Tibial artery (tissue), 4 donors: Measurements from ENCODE around the gene BMP8B.

Experiments used
- DNase-seq, 2 donors: peaks; one replicate each; pipeline ENCODE4 v3.0.0-alpha.2; 2019
- H3K27ac ChIP-seq, 2 donors: fragments of 200-600 bp; sonication (generic) in 1 of 2; 1 replicate in 1 of 2; 2 replicates in 1 of 2; pipeline ENCODE4 v1.5.1; 2018 to 2019; ENCODE audit warnings: mild to moderate bottlenecking in 1 of 2
- H3K27me3 ChIP-seq, 2 donors: fragments of 200-600 bp; sonication (generic) in 1 of 2; one replicate each; pipeline versions ENCODE4 v1.5.1 to v1.6.0; 2016 to 2019
- H3K36me3 ChIP-seq, 3 donors: fragments of 200-600 bp; sonication (generic) in 2 of 3; one replicate each; pipeline ENCODE4 v1.5.1; 2016 to 2019; ENCODE audit warnings: mild to moderate bottlenecking in 2 of 3
- H3K4me1 ChIP-seq, 4 donors: fragments of 200-600 bp; sonication (generic) in 2 of 4; 1 replicate in 3 of 4; 2 replicates in 1 of 4; pipeline ENCODE4 v1.5.1; 2016 to 2019
- H3K4me3 ChIP-seq, 2 donors: fragments of 200-600 bp; sonication (generic) in 1 of 2; 1 replicate in 1 of 2; 2 replicates in 1 of 2; pipeline ENCODE4 v1.5.1; 2018 to 2019; ENCODE audit warnings: mild to moderate bottlenecking in 2 of 2
- H3K9me3 ChIP-seq, 3 donors: fragments of 200-600 bp; sonication (generic) in 1 of 3; one replicate each; pipeline ENCODE4 v1.5.1; 2016 to 2019
- intact Hi-C: fragments of 100-400 bp; cut with DNase I; formaldehyde crosslinking; loops from one replicate; pipeline ENCODE4 v1.15.0; 2023; ENCODE audit warnings: low total_unique reads
- TF ChIP-seq, protein P1 (sequence below), 2 experiments: fragments of 200-600 bp in 1 of 2; fragments of 450-650 bp in 1 of 2; IDR thresholded peaks; one replicate each; pipeline ENCODE4 v1.5.1; 2017 to 2019; ENCODE audit warnings: antibody characterized with exemption in 2 of 2, mild to moderate bottlenecking in 1 of 2, moderate library complexity in 1 of 2

The BMP8B gene

DNA sequence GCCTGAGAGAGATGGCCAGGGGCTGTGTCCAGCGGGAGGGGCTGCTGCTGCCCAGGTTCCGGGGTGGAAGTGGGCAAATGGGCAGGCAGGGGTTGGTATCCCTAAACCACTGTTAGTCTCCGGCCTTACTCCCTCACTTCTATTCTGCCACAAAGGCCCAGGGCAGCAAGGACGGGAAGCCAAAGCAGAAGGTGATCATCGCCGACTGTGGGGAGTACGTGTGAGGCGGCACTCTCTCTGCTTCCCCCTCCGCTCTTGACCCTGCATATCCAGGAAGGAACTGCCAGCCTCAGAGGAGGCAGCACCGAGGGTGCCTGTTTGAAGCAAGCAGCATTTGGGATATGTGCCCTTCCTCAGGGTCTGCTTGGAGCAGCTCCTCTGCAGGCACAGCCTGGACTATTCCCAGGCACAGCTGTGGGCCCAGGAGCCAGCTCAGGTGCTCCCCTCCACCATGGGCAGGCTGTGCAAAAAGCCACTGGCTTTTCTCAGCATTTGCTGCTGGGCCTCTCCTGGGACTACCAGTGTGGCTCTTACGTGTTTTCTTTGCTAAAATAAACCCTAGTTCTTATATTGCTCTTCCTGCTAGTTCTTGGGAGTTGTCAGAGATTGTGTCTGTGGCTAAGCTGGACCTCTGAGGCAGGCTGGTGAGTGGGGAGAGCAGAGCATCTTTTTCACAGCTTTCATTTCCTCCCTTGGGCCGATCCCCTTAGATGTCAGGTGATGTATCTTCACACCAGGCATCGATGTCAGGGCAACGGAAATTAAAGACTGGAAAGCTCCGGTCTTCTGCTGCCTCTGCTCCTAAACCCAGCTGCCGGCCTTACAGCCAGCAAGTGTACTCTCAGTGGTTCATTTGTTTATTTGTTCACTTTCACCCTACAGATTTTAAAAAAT lies 35.3 kb downstream of the BMP8B start:
- H3K27ac ChIP-seq: no peak overlapping the region
- no peaks in the 10 kb centered on the region for H3K9me3 ChIP-seq
- TF ChIP-seq, protein P1, sequence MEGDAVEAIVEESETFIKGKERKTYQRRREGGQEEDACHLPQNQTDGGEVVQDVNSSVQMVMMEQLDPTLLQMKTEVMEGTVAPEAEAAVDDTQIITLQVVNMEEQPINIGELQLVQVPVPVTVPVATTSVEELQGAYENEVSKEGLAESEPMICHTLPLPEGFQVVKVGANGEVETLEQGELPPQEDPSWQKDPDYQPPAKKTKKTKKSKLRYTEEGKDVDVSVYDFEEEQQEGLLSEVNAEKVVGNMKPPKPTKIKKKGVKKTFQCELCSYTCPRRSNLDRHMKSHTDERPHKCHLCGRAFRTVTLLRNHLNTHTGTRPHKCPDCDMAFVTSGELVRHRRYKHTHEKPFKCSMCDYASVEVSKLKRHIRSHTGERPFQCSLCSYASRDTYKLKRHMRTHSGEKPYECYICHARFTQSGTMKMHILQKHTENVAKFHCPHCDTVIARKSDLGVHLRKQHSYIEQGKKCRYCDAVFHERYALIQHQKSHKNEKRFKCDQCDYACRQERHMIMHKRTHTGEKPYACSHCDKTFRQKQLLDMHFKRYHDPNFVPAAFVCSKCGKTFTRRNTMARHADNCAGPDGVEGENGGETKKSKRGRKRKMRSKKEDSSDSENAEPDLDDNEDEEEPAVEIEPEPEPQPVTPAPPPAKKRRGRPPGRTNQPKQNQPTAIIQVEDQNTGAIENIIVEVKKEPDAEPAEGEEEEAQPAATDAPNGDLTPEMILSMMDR (IDR thresholded peaks at IDR 0.05): no peak
- H3K4me1 ChIP-seq: peaks cover 0 to 6% (median 0%) of the 10 kb centered on the region in 4 donors
- intact Hi-C loops: no loop called here
- peaks cover 81 to 100% (median 90%) of the 10 kb centered on the region in 3 donors for H3K36me3 ChIP-seq
- H3K4me3 ChIP-seq: no peak overlapping the region
- H3K27me3 ChIP-seq: no peaks in the 10 kb centered on the region
- no peak for DNase-seq

DNA sequence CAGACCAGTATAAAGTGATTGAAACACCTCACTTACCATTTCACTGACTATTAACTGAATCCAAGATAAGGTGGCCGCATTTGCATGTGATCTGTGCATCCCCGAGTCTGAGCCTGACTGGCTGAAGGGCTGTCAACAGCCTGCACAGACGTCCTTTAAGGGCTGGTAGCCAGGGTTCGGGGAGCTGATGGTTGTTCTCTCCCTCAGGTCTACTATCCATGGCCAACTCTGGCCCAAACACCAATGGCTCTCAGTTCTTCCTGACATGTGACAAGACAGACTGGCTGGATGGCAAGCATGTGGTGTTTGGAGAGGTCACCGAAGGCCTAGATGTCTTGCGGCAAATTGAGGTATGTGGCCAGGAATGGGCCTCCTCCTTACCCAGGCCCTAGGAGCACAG lies 36.0 kb downstream of the BMP8B start:
- TF ChIP-seq, protein P1 (IDR thresholded peaks at IDR 0.05): no peak
- no peak overlapping the region for H3K27ac ChIP-seq

GRCh38 chr1:39751595-39751994 lies 37.1 kb downstream of the BMP8B start:
- peaks cover 91 to 100% (median 95%) of the 10 kb centered on the region in 3 donors for H3K36me3 ChIP-seq
- H3K9me3 ChIP-seq: no peaks in the 10 kb centered on the region
- peaks cover 0 to 6% (median 0%) of the 10 kb centered on the region in 4 donors for H3K4me1 ChIP-seq
- no peak overlapping the region for H3K27ac ChIP-seq
- intact Hi-C loops: no loop called here
- DNase-seq: no peak
- TF ChIP-seq, protein P1 (IDR thresholded peaks at IDR 0.05): no peak
- no peaks in the 10 kb centered on the region for H3K27me3 ChIP-seq
- no peak overlapping the region for H3K4me3 ChIP-seq

More for the DNA sequence above, 36.0 kb downstream of the BMP8B start:
- Histone ChIP-seq H3K4me1 (peaks cover 0 to 6% (median 0%) of the 10 kb centered on the region in 4 donors), H3K27me3 (no peaks in the 10 kb centered on the region), H3K4me3 (no peak overlapping the region), H3K9me3 (no peaks in the 10 kb centered on the region), H3K36me3 (peaks cover 84 to 100% (median 90%) of the 10 kb centered on the region in 3 donors)
- intact Hi-C loops: no loop called here
- no peak for DNase-seq

DNA sequence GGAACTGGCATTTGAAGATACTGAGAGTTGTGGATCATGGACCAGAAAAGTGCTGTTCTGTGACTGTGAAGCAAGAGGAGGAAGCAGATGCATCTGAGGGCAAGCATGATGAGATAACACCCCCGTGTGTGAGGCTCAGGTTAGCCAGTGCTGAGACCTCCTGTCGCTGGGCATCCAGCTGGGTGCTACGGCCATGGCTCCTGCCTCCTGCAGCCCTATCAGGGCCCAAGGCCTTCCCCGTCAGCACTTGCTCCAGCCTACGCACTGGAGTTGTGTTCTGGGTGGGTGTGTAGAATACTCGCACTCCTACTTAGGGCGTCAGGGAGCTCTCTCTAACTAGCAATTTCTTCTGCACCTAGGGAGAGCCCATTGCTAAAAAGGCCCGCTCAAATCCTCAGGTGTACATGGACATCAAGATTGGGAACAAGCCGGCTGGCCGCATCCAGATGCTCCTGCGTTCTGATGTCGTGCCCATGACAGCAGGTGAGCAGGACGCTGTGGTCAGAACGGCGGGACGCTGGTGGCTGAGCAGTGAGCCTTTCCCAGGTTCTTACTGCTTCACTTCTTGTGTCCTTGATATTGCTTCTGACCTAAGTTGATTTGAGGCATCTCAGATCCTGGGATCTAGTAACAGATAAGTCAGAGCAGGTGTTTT lies 43.5 kb downstream of the BMP8B start:
- Histone ChIP-seq H3K36me3 (peaks cover 89 to 99% (median 97%) of the 10 kb centered on the region in 3 donors), H3K27ac (no peak overlapping the region), H3K4me3 (no peak overlapping the region), H3K4me1 (peaks cover 0 to 4% (median 0%) of the 10 kb centered on the region in 4 donors), H3K9me3 (no peaks in the 10 kb centered on the region), H3K27me3 (no peaks in the 10 kb centered on the region)
- TF ChIP-seq, protein P1 (IDR thresholded peaks at IDR 0.05): no peak
- DNase-seq: no peak
- intact Hi-C loops: no loop called here

- TF ChIP-seq, protein P1 (IDR thresholded peaks at IDR 0.05): no peak
- Histone ChIP-seq H3K27ac (peak within 1 kb of the TSS; percentile 70), H3K9me3 (no peaks in the 10 kb centered on the region), H3K4me3 (peak within 1 kb of the TSS; percentile 68 to 78), H3K36me3 (peaks cover 26 to 35% (median 33%) of the 10 kb centered on the region in 3 donors), H3K27me3 (peaks cover 0 to 19% of the 10 kb centered on the region in 2 donors), H3K4me1 (peaks cover 0 to 16% (median 10%) of the 10 kb centered on the region in 4 donors)
- intact Hi-C loops: no loop called here
- DNase-seq: peak; percentile 93 to 95
Observed at GRCh38 chr1:39738622-39739366, 49.9 kb downstream of the BMP8B start, which contains the start of gene PPIE. Gene PPIE, plus strand, starts transcription at chr1:39738882. Its CDS starts 19 bp downstream, at chr1:39738901.
